ENCODE data around the gene FAM186B.

FAM186B gene

DNA sequence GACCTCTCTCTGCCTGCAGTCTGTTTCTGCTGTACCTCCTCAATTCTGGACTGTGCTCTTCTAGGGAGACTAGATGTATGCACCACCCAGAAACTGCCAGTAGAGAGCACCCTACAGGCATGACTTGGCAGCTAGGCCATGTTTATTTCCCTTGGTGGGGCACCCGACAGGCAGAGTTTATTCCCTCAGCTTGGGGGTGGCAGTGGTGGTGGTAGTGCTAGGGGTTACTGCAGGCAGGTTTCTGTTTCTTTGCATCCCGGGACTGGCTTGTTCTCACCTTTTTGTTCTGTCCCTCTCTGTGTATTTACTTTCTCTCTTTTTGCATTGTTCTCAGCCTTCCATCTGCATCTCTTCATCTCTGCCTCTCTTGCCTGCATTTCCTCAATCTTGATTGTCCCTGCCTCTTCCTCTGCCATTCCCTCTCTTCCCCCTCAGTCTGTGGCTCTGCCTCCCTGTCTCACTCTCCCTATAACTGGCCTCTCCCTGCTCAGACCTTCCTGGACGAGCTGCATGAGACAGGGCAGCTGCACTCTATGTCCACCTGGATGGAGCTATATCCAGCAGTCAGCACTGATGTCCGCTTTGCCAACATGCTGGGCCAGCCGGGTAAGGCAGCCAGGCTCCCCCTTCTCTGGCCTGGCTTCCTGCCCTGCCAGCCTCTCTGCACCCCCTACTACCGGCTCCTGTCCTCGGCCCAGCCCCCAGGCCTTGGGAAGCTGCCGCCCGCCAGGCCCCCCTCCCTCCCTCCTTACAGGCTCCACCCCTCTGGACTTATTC is 31.7 kb upstream of the FAM186B start:
- POLR2A ChIA-PET, result interaction anchor here (1.0 kb wide), 2 partner anchors 9 to 26 kb away, joined by 3 read pairs; no protein-coding TSS in a partner anchor
- no peak overlapping the region for H3K4me3 ChIP-seq (ENCODE audit: low read depth, low read length)
- CTCF ChIA-PET, result interaction anchor here (0.6 to 23.1 kb wide), 30 partner anchors 4 to 305 kb away, joined by 3 to 766 read pairs (median 6); partner anchors contain the start of genes FMNL3, PRPF40B and TMBIM6
- TF ChIP-seq, protein P1, sequence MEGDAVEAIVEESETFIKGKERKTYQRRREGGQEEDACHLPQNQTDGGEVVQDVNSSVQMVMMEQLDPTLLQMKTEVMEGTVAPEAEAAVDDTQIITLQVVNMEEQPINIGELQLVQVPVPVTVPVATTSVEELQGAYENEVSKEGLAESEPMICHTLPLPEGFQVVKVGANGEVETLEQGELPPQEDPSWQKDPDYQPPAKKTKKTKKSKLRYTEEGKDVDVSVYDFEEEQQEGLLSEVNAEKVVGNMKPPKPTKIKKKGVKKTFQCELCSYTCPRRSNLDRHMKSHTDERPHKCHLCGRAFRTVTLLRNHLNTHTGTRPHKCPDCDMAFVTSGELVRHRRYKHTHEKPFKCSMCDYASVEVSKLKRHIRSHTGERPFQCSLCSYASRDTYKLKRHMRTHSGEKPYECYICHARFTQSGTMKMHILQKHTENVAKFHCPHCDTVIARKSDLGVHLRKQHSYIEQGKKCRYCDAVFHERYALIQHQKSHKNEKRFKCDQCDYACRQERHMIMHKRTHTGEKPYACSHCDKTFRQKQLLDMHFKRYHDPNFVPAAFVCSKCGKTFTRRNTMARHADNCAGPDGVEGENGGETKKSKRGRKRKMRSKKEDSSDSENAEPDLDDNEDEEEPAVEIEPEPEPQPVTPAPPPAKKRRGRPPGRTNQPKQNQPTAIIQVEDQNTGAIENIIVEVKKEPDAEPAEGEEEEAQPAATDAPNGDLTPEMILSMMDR (IDR thresholded peaks at IDR 0.05; ENCODE audit: insufficient read depth, low read length, missing control alignments), result peak; percentile 80
- DNase-seq (ENCODE audit: low read depth, low spot score), result no peak

DNA sequence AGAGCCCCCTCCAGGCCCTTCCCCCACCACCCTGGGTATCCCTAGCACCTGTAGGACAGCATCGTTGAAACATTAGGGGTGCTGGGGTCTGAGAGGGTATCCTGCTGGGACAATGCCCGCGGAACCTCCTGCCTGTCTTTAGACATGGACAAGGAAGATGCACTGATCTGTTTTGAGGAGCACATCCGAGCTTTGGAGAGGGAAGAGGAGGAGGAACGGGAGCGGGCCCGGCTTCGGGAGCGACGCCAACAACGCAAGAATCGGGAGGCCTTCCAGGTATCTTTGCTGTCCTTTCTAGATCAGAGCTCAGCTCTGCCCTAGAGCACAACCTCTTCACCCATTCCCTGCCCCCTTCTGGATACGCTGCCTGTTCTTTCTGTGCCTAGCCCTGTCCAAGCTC is 31.1 kb upstream of the FAM186B start:
- no peak for DNase-seq (ENCODE audit: low read depth, low spot score)
- TF ChIP-seq, protein P1 (IDR thresholded peaks at IDR 0.05; ENCODE audit: insufficient read depth, low read length, missing control alignments), result no peak
- ChIA-PET CTCF (interaction anchor here (0.7 to 23.1 kb wide), 26 partner anchors 3 to 305 kb away, joined by 3 to 766 read pairs (median 5); partner anchors contain the start of genes FMNL3, PRPF40B and TMBIM6), POLR2A (interaction anchor here (1.0 kb wide), 1 partner anchor 8 kb away, joined by 3 read pairs; no protein-coding TSS in a partner anchor)
- H3K4me3 ChIP-seq (ENCODE audit: low read depth, low read length), result no peak overlapping the region

DNA sequence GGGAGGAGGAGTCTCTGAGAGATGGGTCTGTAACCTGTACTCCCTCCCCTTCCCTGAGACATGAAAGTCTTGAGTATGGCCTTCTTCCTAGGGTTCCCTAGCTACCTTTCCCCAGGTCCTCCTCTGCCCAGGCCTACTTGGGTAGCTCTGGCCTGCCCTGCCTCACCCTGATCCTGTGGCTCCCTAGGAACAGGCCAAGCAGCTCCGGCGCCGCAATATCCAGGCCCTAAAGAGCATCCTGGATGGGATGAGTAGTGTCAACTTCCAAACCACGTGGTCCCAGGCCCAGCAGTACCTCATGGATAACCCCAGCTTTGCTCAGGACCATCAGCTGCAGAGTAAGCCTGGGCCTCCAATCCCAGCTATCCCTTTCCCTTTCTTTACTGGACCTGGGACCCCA is 30.2 kb upstream of the FAM186B start:
- POLR2A ChIA-PET, result no interaction called here

DNA sequence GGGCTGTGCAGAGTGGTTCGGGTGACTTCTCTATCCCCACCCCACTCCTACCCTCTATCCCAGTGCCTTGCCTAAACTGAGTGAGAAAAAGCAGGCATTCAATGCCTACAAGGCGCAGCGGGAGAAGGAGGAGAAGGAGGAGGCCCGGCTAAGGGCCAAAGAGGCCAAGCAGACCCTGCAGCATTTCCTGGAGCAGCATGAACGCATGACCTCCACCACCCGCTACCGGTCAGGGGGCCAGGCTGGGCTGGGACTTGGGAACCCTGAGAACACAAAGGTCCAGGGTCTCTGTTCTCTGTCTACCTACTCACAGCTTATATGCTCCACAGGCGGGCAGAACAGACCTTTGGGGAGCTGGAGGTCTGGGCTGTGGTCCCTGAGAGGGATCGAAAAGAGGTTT is 29.6 kb upstream of the FAM186B start:
- CTCF ChIA-PET, result interaction anchor here (1.3 to 23.1 kb wide), 10 partner anchors 12 to 129 kb away, joined by 4 to 766 read pairs (median 19); partner anchors contain the start of genes FMNL3, PRPF40B and TMBIM6

More for the DNA sequence above, 30.2 kb upstream of the FAM186B start:
- TF ChIP-seq, protein P1 (IDR thresholded peaks at IDR 0.05; ENCODE audit: insufficient read depth, low read length, missing control alignments), result no peak
- DNase-seq (ENCODE audit: low read depth, low spot score), result no peak
- CTCF ChIA-PET, result interaction anchor here (0.7 to 23.1 kb wide), 18 partner anchors 2 to 142 kb away, joined by 3 to 766 read pairs (median 6); partner anchors contain the start of genes FMNL3, PRPF40B and TMBIM6
- H3K4me3 ChIP-seq (ENCODE audit: low read depth, low read length), result no peak overlapping the region

GRCh38 chr12:49633703-49634345 is 28.4 kb upstream of the FAM186B start:
- TF ChIP-seq, protein P1 (IDR thresholded peaks at IDR 0.05; ENCODE audit: insufficient read depth, low read length, missing control alignments), result no peak
- CTCF ChIA-PET, result interaction anchor here (1.0 to 23.1 kb wide), 7 partner anchors 10 to 302 kb away, joined by 3 to 766 read pairs (median 15); partner anchors contain the start of genes FMNL3, PRPF40B and TMBIM6
- no peak for DNase-seq (ENCODE audit: low read depth, low spot score)
- no peak overlapping the region for H3K4me3 ChIP-seq (ENCODE audit: low read depth, low read length)
- POLR2A ChIA-PET, result no interaction called here

More for the DNA sequence above, 29.6 kb upstream of the FAM186B start:
- DNase-seq (ENCODE audit: low read depth, low spot score), result no peak
- TF ChIP-seq, protein P1 (IDR thresholded peaks at IDR 0.05; ENCODE audit: insufficient read depth, low read length, missing control alignments), result no peak
- H3K4me3 ChIP-seq (ENCODE audit: low read depth, low read length), result no peak overlapping the region
- POLR2A ChIA-PET, result no interaction called here
